Hepatocyte (in vitro differentiated cells): ENCODE measurements around the gene C1QTNF8. TPM values are rescaled to one million over a fixed set of nuclear protein-coding genes. Genes with fewer than 3 reads are reported as not detected.

ENCODE experiments used
- DNase-seq: peaks from one replicate; pipeline ENCODE4 v3.0.0-alpha.2; 2016; ENCODE audit warnings: low spot score
- H2AFZ ChIP-seq: fragments of 200-600 bp; sonication (generic); 2 replicates; pipeline ENCODE4 v1.6.0; 2016; ENCODE audit warnings: antibody characterized with exemption, mild to moderate bottlenecking
- H3K27ac ChIP-seq: fragments of 200-600 bp; sonication (generic); 2 replicates; pipeline ENCODE4 v1.5.1; 2016; ENCODE audit warnings: mild to moderate bottlenecking
- H3K27me3 ChIP-seq: fragments of 200-600 bp; sonication (generic); 2 replicates; pipeline ENCODE4 v1.6.1; 2016
- H3K36me3 ChIP-seq: fragments of 200-600 bp; sonication (generic); replicated peaks from 2 replicates; pipeline ENCODE4 v1.5.1; 2016; ENCODE audit warnings: low read depth; ENCODE audit not compliant: insufficient read depth
- H3K4me1 ChIP-seq: fragments of 200-600 bp; sonication (generic); 2 replicates; pipeline ENCODE4 v1.5.1; 2016; ENCODE audit warnings: mild to moderate bottlenecking, moderate library complexity; ENCODE audit not compliant: insufficient read depth
- H3K4me2 ChIP-seq: fragments of 200-600 bp; sonication (generic); 2 replicates; pipeline ENCODE4 v1.6.0; 2016
- H3K4me3 ChIP-seq: fragments of 200-600 bp; sonication (generic); 2 replicates; pipeline ENCODE4 v1.5.1; 2016; ENCODE audit warnings: mild to moderate bottlenecking
- H3K79me2 ChIP-seq: fragments of 200-600 bp; sonication (generic); 2 replicates; pipeline ENCODE4 v1.6.0; 2017; ENCODE audit warnings: mild to moderate bottlenecking
- H3K9me2 ChIP-seq: fragments of 200-600 bp; sonication (generic); replicated peaks from 2 replicates; pipeline ENCODE4 v1.6.0; 2017; ENCODE audit warnings: mild to moderate bottlenecking; ENCODE audit not compliant: insufficient read depth
- H3K9me3 ChIP-seq: fragments of 200-600 bp; sonication (generic); 2 replicates; pipeline ENCODE4 v1.5.1; 2016; ENCODE audit warnings: low read depth, mild to moderate bottlenecking
- H4K20me1 ChIP-seq: fragments of 200-600 bp; sonication (generic); 2 replicates; pipeline ENCODE4 v1.6.0; 2016; ENCODE audit warnings: mild to moderate bottlenecking; ENCODE audit not compliant: insufficient read depth, poor library complexity, severe bottlenecking
- EZH2 ChIP-seq: fragments of 200-600 bp; sonication (generic); IDR thresholded peaks from 2 replicates; pipeline ENCODE4 v1.6.1; 2016; ENCODE audit warnings: antibody characterized with exemption, mild to moderate bottlenecking, borderline replicate concordance
- EZH2phosphoT487 ChIP-seq: fragments of 200-600 bp; sonication (generic); IDR thresholded peaks from one replicate; pipeline ENCODE4 v1.6.1; 2018; ENCODE audit warnings: antibody characterized with exemption, mild to moderate bottlenecking, low read depth, moderate library complexity; ENCODE audit not compliant: unreplicated experiment, severe bottlenecking
- WGBS: methylation state at CpG from one replicate; pipeline ENCODE4 v1.1.6; 2016; ENCODE audit warnings: low lambda C conversion rate; ENCODE audit errors: missing lambda C conversion rate; 5-methylcytosine and 5-hydroxymethylcytosine counted together
- polyA plus RNA-seq: library from polyadenylated mRNA; unstranded; fragments of >200 nt; fragmentation: Nextera tagmentation; extraction: Ambion mirVana; gene quantifications from 2 replicates; pipeline ENCODE4 v1.2.1, GENCODE V29; 2016
- total RNA-seq: library from RNA; depleted of rRNA; stranded (reverse); fragments of >200 nt; gene quantifications from 2 replicates; pipeline ENCODE4 v1.2.3, GENCODE V29; 2014
- TF ChIP-seq, protein P1 (sequence below): fragments of 200-600 bp; sonication (generic); IDR thresholded peaks from 2 replicates; pipeline ENCODE4 v1.5.1; 2016; ENCODE audit warnings: antibody characterized with exemption, mild to moderate bottlenecking; ENCODE audit not compliant: poor library complexity

C1QTNF8 gene
- total and polyA plus RNA-seq, 2 experiments from 2014 or later: not detected

DNA sequence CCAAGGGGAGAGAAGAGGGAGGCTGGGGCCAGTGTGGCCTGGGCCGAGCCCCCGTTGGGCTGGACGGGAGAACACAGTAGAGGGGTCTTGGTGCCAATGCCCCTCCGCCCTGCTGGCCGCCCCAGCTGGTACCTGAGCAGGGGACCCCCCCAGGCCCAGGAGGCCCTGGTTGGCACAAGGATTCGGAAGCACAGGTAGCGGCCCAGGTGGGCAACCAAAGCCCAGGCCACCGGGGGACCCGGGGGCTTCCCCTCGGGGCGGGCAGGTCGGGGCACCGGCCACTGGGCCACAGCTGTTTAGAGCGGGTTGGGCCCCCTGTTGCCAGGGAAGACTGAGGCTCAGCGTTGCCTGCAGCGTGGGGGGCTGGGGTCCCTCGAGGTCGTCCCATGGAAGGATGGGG is 28.2 kb upstream of the C1QTNF8 start:
- no peak overlapping the region for H3K27ac ChIP-seq
- DNase-seq: no peak
- no peak overlapping the region for H3K4me3 ChIP-seq
- no peaks in the 10 kb centered on the region for H3K4me1 ChIP-seq
- no peaks in the 10 kb centered on the region for H3K36me3 ChIP-seq
- WGBS: 95% methylated on average over 11 of the region's 18 CpGs
- H4K20me1 ChIP-seq: no peaks in the 10 kb centered on the region
- no peak overlapping the region for H3K4me2 ChIP-seq
- no peaks in the 10 kb centered on the region for H3K27me3 ChIP-seq
- no peak overlapping the region for H2AFZ ChIP-seq
- H3K79me2 ChIP-seq: no peaks in the 10 kb centered on the region
- TF ChIP-seq, protein P1, sequence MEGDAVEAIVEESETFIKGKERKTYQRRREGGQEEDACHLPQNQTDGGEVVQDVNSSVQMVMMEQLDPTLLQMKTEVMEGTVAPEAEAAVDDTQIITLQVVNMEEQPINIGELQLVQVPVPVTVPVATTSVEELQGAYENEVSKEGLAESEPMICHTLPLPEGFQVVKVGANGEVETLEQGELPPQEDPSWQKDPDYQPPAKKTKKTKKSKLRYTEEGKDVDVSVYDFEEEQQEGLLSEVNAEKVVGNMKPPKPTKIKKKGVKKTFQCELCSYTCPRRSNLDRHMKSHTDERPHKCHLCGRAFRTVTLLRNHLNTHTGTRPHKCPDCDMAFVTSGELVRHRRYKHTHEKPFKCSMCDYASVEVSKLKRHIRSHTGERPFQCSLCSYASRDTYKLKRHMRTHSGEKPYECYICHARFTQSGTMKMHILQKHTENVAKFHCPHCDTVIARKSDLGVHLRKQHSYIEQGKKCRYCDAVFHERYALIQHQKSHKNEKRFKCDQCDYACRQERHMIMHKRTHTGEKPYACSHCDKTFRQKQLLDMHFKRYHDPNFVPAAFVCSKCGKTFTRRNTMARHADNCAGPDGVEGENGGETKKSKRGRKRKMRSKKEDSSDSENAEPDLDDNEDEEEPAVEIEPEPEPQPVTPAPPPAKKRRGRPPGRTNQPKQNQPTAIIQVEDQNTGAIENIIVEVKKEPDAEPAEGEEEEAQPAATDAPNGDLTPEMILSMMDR: no peak
- TF ChIP-seq EZH2phosphoT487 (no peak), EZH2 (no peak)
- H3K9me2 ChIP-seq: no peaks in the 10 kb centered on the region
- no peaks in the 10 kb centered on the region for H3K9me3 ChIP-seq

GRCh38 chr16:1123525-1124230 is 27.6 kb upstream of the C1QTNF8 start:
- WGBS: 90% methylated on average over 17 of the region's 21 CpGs
- Histone ChIP-seq H3K9me3 (no peaks in the 10 kb centered on the region), H3K4me2 (no peak overlapping the region), H3K9me2 (no peaks in the 10 kb centered on the region), H4K20me1 (no peaks in the 10 kb centered on the region), H3K36me3 (no peaks in the 10 kb centered on the region), H3K4me1 (no peaks in the 10 kb centered on the region), H3K79me2 (no peaks in the 10 kb centered on the region), H3K4me3 (no peak overlapping the region), H3K27me3 (no peaks in the 10 kb centered on the region), H3K27ac (no peak overlapping the region), H2AFZ (no peak overlapping the region)
- no peak for DNase-seq
- TF ChIP-seq EZH2phosphoT487 (no peak), EZH2 (no peak)
- TF ChIP-seq, protein P1: no peak

DNA sequence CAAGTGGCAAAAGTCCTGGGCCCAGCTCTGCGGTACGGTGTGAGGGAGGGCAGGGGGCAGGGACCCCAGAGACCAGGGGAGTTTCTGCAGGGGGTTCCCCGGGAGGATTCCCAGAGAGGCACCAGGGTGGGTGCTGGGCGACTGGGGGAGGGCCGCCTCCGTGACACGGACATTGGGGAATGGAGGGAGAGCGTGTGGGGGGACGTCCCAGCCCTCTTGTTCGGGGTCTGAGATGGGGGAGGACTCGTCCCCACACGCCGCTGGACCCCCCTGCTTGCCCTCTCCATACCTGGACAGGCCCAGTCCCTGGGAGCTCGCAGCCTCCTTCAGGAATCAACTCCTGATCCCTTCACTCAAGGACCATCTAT is 26.3 kb upstream of the C1QTNF8 start:
- 91% methylated on average over 9 of the region's 14 CpGs for WGBS
- Histone ChIP-seq H4K20me1 (no peaks in the 10 kb centered on the region), H3K79me2 (no peaks in the 10 kb centered on the region), H3K4me2 (no peak overlapping the region), H3K36me3 (no peaks in the 10 kb centered on the region), H2AFZ (no peak overlapping the region), H3K9me2 (no peaks in the 10 kb centered on the region), H3K27ac (no peak overlapping the region), H3K4me1 (no peaks in the 10 kb centered on the region), H3K9me3 (no peaks in the 10 kb centered on the region), H3K4me3 (no peak overlapping the region), H3K27me3 (no peaks in the 10 kb centered on the region)
- TF ChIP-seq EZH2phosphoT487 (no peak), EZH2 (no peak)
- TF ChIP-seq, protein P1: no peak
- DNase-seq: no peak
